Uterus (tissue), 4 donors: ENCODE data around the gene PLXNA4. TPM values are rescaled to one million over a fixed set of nuclear protein-coding genes. Genes with fewer than 3 reads are reported as not detected.
A peak's percentile ranks its signal among the peaks of the same experiment; 100 is the strongest.

Experiments used
- DNase-seq, 2 donors: peaks; one replicate each; pipeline ENCODE4 v3.0.0-alpha.2; 2019 to 2020
- H3K27ac ChIP-seq, 2 donors: fragments of 200-600 bp; sonication (generic); 1 replicate in 1 of 2; 2 replicates in 1 of 2; pipeline ENCODE4 v1.5.1; 2016 to 2018
- H3K27me3 ChIP-seq, 2 donors: fragments of 200-600 bp; sonication (generic); one replicate each; pipeline ENCODE4 v1.5.1; 2018 to 2019; ENCODE audit warnings: control low read depth in 1 of 2
- H3K36me3 ChIP-seq, 2 donors: fragments of 200-600 bp; sonication (generic); one replicate each; pipeline ENCODE4 v1.5.1; 2019; ENCODE audit warnings: control low read depth in 1 of 2
- H3K4me1 ChIP-seq, 2 donors: fragments of 200-600 bp; sonication (generic); one replicate each; pipeline ENCODE4 v1.5.1; 2018 to 2019; ENCODE audit warnings: control low read depth in 1 of 2
- H3K4me3 ChIP-seq, 2 donors: fragments of 200-600 bp; sonication (generic); 1 replicate in 1 of 2; 2 replicates in 1 of 2; pipeline ENCODE4 v1.5.1; 2018 to 2019; ENCODE audit warnings: mild to moderate bottlenecking in 1 of 2
- H3K9me3 ChIP-seq, 2 donors: fragments of 200-600 bp; sonication (generic); one replicate each; pipeline ENCODE4 v1.5.1; 2019; ENCODE audit warnings: control low read depth in 1 of 2
- CTCF ChIP-seq, 4 experiments: fragments of 200-600 bp in 2 of 4; fragments of 450-650 bp in 2 of 4; sonication (generic) in 2 of 4; IDR thresholded peaks; one replicate each; pipeline ENCODE4 v1.5.1; 2016 to 2019; ENCODE audit warnings: antibody characterized with exemption in 4 of 4, mild to moderate bottlenecking in 2 of 4, moderate library complexity in 1 of 4
- POLR2A ChIP-seq, 2 donors: fragments of 450-650 bp; IDR thresholded peaks; one replicate each; pipeline ENCODE4 v1.6.1; 2016; ENCODE audit warnings: antibody characterized with exemption in 2 of 2, mild to moderate bottlenecking in 1 of 2, moderate library complexity in 1 of 2
- intact Hi-C: fragments of 100-400 bp; cut with DNase I; formaldehyde crosslinking; loops from one replicate; pipeline ENCODE4 v1.15.1; 2023; ENCODE audit warnings: low total_unique reads
- total RNA-seq, 4 donors: library from RNA; depleted of rRNA in 3 of 4; stranded (reverse); fragments of >200 nt in 3 of 4; gene quantifications; one replicate each; pipeline versions ENCODE4 v1.1.0 to v1.2.4, GENCODE V29; 2014 to 2023
- donor health status: DM: yes; HTN: yes; CAD: no.

PLXNA4 gene
- total RNA-seq, 4 donors from 2014 or later, result 4.1 to 16.5 (median 7.7) TPM

GRCh38 chr7:132503415-132503814 lies 72.9 kb downstream of the PLXNA4 start:
- DNase-seq, result no peak
- intact Hi-C loops, result loop anchor here (5.0 kb wide), 1 partner anchor 186 kb away; no protein-coding TSS in a partner anchor
- Histone ChIP-seq H3K4me3 (no peak overlapping the region), H3K9me3 (no peaks in the 10 kb centered on the region), H3K27me3 (no peaks in the 10 kb centered on the region), H3K4me1 (no peaks in the 10 kb centered on the region), H3K27ac (no peak overlapping the region), H3K36me3 (no peaks in the 10 kb centered on the region)
- no peak for TF ChIP-seq CTCF (IDR thresholded peaks at IDR 0.05)
- TF ChIP-seq POLR2A (IDR thresholded peaks at IDR 0.05), result no peak

- H3K36me3 ChIP-seq, result no peaks in the 10 kb centered on the region
- H3K9me3 ChIP-seq, result no peaks in the 10 kb centered on the region
- no peak for TF ChIP-seq POLR2A (IDR thresholded peaks at IDR 0.05)
- TF ChIP-seq CTCF (IDR thresholded peaks at IDR 0.05), result no peak
- H3K4me3 ChIP-seq, result no peak overlapping the region
- intact Hi-C loops, result loop anchor here (5.0 kb wide), 1 partner anchor 185 kb away; no protein-coding TSS in a partner anchor
- no peak overlapping the region for H3K27ac ChIP-seq
- no peak for DNase-seq
- no peaks in the 10 kb centered on the region for H3K27me3 ChIP-seq
- no peaks in the 10 kb centered on the region for H3K4me1 ChIP-seq
These were observed 74.3 kb downstream of the PLXNA4 start for GRCh38 chr7:132501956-132502355.

- peak; percentile 74 to 85 for DNase-seq
- intact Hi-C loops, result loop anchor here (5.0 kb wide), 1 partner anchor 184 kb away; no protein-coding TSS in a partner anchor
These were observed 75.4 kb downstream of the PLXNA4 start for GRCh38 chr7:132500727-132501440.

GRCh38 chr7:132499487-132499886 lies 76.8 kb downstream of the PLXNA4 start:
- H3K36me3 ChIP-seq, result no peaks in the 10 kb centered on the region
- H3K9me3 ChIP-seq, result no peaks in the 10 kb centered on the region
- intact Hi-C loops, result no loop called here
- no peak overlapping the region for H3K4me3 ChIP-seq
- H3K4me1 ChIP-seq, result no peaks in the 10 kb centered on the region
- no peak overlapping the region for H3K27ac ChIP-seq
- H3K27me3 ChIP-seq, result no peaks in the 10 kb centered on the region
- TF ChIP-seq POLR2A (IDR thresholded peaks at IDR 0.05) (no peak), CTCF (IDR thresholded peaks at IDR 0.05) (no peak)
- no peak for DNase-seq

More at GRCh38 chr7:132500727-132501440, 75.4 kb downstream of the PLXNA4 start:
- no peaks in the 10 kb centered on the region for H3K27me3 ChIP-seq
- H3K4me1 ChIP-seq, result no peaks in the 10 kb centered on the region
- H3K36me3 ChIP-seq, result no peaks in the 10 kb centered on the region
- peak; percentile 39 to 52 (median 46) for TF ChIP-seq CTCF (IDR thresholded peaks at IDR 0.05)
- TF ChIP-seq POLR2A (IDR thresholded peaks at IDR 0.05), result no peak
- no peak overlapping the region for H3K4me3 ChIP-seq
- H3K27ac ChIP-seq, result no peak overlapping the region
- H3K9me3 ChIP-seq, result no peaks in the 10 kb centered on the region

- H3K27ac ChIP-seq, result no peak overlapping the region
- no peak for DNase-seq
- no peaks in the 10 kb centered on the region for H3K36me3 ChIP-seq
- intact Hi-C loops, result no loop called here
- H3K4me1 ChIP-seq, result no peaks in the 10 kb centered on the region
- no peaks in the 10 kb centered on the region for H3K27me3 ChIP-seq
- no peak for TF ChIP-seq POLR2A (IDR thresholded peaks at IDR 0.05)
- H3K4me3 ChIP-seq, result no peak overlapping the region
- no peaks in the 10 kb centered on the region for H3K9me3 ChIP-seq
These were observed 77.2 kb downstream of the PLXNA4 start for GRCh38 chr7:132499065-132499464.
